ENCODE measurements around the gene HOXB5.
A peak's percentile ranks its signal among the peaks of the same experiment; 100 is the strongest.

HOXB5 gene

DNA sequence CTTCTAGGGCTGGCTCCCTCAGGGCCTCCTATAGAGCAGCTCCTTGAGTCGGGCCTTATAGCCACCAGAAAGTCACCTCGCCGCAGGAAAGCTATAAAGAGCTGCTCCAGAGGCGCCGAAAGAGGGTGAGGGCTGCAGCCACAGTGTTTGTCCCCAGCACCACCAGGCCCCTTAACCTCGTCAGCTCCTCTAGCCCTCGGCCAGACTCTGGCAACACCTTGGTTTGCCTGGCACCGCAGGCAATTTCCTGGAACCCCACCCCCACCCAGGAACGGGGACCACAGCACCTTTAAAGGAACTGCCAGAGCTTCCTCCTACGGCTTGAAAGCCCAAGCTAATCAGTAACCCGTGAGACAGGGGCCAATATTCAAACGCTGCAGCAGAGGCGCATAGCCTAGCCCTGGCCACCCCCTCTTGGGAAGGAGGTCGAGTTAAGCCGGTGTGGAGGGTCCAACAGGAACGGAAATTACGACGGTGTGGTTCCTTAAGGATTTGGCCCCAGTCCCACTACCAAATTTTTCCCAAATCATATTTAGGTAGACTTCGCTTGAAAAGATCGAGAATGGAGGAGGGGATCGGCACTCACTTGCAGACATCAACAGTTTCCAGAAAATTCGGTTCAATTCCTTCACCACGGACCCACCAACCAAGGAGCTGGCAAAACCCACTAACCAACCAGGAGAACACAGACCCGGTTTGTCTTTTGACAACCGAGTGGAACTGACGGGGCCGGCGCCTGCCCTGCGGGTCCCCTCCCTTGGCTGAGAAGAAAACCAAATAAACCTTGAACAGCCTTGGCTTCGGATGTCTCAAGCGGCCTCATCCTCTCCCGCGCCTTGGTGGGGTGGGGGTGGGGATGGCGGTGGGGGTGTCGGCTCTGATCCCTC lies 8.2 kb upstream of the HOXB5 start:
- DNase-seq (ENCODE audit: low read depth) = no peak

DNA sequence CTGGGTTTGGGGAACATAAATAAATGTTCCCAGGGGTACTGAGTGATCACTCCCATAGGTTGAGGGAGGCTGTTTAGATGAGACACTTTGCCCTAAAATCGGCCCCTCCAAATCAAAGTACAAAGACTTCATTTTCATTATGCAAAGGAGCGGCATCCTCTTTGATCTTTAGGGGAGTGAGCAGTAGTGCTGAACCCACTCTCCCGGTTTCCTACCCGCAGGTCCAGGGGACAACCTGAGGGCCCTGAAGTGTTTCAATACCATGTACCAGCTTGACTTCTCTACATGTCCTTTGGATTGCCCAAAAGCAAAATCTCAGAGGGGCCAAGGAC lies 7.6 kb upstream of the HOXB5 start:
- DNase-seq (ENCODE audit: low read depth) = no peak

DNA sequence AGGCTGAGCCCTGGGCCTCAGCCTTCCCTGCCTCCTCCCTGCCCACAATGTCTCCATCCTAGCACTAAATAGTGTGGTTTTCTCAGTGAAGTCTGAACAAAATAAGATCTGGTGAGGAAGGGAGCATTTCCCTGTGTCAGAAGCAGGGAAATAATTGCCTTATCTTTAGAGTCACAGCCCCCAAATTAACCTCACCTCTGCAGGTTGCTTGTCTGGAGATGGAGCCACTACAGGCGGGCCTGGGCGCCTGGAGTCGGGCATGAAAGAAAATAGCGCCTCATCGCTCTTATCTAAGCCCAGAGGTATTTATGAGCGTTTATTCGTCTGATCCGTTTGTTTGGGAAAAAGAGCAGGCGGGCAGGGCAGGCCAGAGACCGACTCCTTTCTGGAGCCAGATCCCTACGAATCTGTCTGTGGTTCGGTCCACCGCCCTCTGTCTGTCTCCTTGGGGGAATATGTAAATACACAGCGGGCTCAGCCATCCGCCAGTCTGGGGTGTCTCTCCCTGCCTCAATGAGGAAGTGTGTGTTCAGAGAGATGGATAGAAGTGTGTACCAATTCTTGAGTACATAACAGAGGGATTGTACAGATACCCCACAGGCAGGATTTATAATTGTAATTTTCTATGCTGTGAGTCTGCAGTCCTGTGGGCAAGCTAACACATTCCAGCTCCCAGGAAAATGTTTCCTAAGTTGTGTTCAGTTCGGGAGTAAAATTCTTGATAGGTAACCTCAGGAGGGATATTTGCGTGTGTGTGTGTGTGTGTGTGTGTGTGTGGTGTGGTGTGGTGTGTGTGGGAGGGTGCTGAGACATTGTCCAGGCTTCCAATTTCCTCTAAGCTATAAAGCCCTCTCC lies 6.9 kb upstream of the HOXB5 start:
- no peak for DNase-seq (ENCODE audit: low read depth)

DNA sequence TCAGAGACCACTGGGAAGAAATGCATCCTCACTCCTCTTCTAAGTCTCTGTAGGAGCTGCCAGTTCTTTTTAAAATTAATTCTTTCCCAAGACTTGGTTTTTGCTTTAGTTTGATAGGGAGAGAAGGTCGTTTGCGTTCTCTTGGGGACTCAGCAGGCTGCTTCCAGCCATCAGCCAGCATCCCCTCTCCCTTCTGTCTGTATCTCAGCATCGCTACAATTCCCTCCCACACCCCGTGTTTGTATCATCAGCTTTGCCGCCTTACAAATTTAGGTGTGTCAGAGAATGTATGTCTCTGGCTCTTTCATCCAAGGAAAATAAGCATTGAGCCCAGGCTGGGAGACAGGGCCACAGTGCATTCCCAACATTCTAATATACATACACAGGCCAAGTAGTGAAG lies 5.8 kb upstream of the HOXB5 start:
- DNase-seq (ENCODE audit: low read depth) = no peak

DNA sequence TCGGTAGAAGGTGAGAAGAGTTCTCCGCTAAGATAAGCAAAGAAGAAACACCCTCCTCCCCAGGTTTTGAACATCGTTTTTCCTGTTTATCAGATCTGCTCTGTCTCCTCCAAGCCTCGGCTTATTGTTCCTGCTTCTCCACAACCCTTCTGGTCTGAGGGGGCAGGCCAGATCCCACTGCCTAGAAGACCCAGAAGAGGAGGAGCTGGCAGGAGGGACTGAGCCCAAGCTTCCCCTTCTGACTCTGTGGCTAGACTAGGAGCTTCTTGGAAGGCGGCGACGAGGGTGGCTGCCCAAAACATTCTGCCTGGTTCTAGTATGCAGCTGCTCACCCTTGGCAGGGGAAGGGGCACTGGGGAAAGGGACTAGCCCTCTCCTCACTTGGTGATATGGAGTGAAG lies 5.2 kb upstream of the HOXB5 start:
- DNase-seq (ENCODE audit: low read depth) = no peak

DNA sequence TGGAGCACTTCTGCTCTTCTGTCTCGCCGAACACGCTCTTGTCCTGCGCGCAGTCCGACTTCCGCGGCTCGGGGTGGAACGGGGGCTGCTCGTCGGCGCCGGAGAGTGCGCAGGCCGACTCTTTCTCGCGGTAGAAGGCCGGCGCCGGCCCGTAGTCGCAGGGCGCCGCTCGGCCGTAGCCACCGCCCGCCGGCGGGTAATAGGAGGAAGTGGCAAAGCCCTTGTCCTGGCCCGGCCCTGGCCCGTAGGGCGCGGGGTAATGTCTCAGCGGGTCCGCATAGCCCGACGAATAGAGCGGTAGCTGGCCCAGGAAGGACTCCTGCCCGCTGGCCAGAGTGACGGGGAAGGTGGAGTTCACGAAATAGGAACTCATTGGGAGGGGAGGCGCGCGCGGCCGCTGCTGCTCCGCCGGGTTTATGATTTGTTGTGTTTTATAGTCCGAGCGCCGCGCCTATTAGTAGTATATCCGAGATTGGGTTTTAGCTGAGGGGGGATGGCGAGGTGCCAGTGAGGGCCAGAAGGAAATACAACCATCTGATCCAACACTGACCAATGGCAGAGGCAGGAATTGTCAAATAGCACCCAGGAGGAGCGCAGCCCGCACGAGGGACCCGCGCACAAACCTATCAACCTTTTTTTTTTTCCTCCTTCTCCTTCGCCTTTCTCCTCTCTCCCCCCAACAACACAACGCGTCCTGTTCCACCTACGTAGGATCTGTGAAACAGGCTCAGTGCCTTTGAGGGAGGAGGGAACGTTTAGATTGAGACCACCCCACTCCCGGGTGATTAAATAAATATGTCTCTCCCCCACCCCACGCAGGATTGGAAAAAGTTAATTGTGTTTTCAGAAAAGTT lies 4.4 kb upstream of the HOXB5 start:
- no peak for DNase-seq (ENCODE audit: low read depth)

DNA sequence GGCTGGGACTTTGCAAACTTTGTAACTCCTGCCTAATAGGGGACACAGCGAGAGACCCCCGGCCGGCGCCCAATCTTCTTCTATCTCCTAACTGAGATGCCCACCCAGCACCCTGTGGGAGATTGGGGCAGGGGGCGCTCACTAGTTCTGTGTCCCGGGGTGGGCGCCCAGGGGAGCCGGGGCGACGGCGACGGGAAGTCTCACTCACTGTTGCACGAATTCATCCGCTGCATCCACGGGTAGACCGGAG lies 3.9 kb upstream of the HOXB5 start:
- no peak for DNase-seq (ENCODE audit: low read depth)

DNA sequence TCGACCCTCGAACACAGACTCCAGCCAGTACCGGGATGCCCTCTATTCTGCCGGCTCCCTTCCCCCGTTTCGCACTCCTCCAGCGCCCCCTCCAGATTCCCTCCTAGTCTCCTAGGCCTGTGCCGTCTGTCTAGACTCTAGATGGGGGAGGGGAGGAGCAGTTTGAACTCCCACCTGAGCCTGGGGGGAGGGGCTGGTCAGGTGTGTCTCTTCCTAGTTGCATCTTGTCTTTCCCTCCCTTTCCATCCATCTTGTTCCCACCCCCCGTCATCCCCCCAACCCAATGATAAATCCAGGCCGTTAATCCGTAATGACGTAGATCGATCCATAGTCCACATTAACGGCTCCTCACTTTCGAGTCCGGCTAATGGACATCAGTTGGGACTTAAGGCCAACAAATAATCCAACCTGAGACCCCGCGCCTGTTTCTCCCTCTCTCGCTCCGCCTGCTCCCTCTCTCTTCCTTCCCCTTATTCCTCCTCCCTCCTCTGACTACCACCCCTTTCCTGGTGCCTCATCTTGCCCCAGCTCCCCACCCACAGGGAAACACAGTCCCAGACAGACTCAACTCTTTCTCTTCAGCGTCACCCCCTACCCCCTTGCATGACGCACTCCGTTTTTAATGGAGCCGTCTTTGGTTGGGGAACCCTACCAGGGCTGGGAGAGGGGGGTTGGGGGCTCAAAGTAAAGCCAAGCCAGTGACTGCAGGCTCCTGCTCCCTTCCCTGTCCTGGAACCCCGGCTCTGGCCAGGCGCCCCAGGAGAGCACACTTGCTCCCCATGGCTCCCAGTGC lies 3.4 kb upstream of the HOXB5 start:
- DNase-seq (ENCODE audit: low read depth) = no peak

DNA sequence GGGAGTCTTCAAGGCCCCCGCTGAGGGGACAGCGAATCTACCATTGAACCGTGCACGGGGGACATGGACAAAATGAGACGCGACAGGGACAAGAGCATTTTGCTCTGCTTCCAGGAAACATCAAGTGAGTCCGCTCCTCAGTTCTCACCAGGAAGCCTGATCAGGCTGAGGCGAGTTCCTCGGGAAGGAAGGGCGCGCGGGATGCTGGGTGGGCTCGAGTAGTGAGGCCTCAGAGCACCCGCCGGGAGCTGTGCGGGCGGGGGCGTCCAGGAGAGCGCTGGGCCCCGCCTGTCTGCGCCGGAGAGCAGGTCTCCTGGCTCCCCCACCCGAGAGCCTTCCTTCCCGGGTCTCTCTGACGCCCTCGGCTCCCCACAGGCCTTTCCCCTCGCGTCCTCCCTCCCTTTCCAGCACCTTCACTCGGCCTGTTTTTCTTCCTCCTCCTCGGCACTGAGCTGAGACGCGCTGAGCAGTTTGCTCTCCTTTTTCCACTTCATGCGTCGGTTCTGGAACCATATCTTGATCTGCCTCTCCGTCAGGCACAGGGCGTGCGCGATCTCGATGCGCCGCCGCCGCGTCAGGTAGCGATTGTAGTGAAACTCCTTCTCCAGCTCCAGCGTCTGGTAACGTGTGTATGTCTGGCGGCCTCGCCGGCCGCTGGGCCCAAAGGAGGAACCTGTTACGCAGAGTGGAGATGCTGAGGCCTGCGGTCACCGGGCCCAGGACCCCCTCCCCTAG lies 2.6 kb upstream of the HOXB5 start:
- DNase-seq (ENCODE audit: low read depth) = no peak

DNA sequence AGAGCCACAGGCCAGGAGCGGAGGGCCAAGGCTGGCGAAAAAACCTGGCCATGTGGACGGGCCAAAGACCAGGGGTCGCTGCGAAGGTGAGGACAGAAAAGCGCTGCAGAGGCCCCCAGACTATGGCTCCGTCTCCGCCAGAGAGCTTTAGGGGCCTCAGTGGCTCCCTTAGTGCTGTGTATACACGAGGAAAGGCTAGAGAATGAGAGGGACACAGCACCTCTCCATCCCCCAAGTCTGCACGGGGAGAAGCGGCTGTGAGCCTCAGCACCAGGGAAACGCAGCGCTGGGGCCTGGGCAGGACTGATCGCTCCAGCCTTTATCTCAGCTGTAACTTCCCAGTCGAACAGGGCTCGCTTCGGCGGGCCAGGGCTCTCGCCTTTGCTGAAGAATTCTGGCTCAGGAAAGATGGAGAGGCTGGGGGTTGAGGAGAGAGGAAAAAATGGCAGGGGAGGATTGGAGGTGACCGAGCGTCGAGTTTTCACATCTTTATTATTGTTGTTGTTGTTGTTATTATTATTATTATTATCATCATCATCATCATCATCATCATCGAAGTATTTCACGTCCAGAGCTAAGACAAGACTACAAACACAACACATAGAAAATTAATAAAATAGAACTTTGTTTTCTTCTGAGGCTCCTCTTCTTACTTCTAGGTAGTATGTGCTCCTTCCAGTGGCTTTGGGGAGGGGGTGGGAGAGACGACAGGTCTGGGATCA lies 1.9 kb upstream of the HOXB5 start:
- no peak for DNase-seq (ENCODE audit: low read depth)

DNA sequence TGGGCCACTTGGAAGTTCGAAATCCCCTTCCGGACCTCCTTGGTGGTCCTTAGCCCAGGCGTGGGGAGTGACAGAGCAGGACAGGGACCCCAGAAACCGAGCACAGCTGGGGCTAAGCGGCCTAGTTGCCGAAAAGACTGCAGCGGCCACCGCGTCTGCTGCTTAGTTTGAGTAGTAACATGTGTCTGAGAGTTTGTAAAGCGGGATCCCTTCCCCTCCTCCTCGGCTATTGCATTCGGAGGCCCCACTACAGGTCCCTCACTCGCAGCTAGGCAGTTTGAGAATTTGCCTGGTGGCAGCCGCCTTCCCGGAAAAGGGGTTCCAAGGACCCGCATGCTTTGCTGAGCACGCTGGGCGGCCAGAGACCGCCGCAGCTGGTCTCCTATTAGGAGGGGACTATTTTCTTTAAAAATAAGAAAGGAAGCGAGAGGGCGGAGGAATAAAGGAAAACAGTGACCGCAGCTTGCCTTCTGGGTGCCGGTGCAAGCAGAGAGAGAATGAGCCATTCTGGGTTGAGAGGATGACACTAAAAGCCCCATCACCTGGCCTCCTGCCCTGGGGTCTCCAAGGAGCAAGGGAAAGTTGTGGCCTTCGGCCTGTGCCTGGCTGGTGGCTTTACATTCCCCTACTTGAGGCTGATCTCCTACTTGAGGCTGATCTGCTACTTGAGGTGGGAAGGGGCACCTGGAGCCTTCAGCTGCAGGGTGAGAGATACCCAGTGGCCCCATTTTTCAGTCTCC lies 1.1 kb upstream of the HOXB5 start:
- DNase-seq (ENCODE audit: low read depth) = no peak

DNA sequence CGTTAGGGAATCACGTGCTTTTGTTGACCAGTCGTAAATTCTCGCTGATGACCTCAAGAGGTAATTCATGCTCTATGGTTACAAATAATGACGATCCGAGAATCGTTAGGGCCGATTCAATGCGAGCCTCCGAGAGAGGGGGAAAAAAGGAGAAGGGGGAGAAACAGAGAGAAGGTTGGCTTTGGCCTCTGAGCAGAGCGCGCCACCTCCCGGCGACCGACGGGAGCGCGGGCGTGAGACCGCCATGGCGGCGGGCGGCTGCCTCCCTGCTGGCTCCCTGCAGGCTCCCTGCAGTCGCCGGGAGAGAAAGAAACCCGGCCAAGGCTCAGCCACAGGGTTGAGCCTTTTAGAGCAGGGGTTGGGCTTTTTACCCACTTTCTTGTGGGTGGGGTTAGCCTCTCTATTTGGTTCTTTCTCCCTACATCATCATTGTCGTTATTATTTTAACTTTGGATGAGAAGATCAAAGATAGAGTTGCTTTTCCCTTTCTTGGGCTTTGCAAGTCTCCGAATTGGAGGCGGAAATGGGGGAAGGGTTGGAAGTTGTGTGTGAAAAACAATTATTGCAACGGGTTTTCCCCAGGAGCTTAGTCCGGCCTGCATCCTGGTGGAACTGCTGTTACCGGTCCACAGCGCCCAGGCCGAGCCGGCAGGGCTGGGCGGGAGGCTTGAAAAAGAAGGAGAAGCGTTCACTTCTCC lies 410 bp upstream of the HOXB5 start:
- DNase-seq (ENCODE audit: low read depth) = peak; percentile 67

DNA sequence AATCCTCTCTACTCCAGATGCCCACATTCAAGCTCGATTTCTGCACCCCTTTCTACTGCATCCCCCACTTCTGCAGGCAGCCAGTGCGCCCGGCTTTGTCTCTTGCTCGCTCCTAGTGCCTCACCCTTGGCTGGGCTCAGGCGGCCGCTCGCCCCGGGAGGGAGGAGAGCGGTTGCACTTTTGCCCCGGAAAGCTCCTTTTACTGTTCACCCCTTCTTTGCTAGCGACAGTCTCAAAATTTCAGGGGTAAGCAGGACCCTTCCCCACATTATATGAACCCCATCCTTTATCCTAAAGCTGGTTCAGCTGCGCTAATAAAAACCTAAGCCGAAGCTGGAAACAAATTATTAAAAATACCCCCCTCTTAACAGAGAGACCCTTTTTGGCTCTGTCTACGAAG lies 1.0 kb downstream of the HOXB5 start:
- no peak for DNase-seq (ENCODE audit: low read depth)

DNA sequence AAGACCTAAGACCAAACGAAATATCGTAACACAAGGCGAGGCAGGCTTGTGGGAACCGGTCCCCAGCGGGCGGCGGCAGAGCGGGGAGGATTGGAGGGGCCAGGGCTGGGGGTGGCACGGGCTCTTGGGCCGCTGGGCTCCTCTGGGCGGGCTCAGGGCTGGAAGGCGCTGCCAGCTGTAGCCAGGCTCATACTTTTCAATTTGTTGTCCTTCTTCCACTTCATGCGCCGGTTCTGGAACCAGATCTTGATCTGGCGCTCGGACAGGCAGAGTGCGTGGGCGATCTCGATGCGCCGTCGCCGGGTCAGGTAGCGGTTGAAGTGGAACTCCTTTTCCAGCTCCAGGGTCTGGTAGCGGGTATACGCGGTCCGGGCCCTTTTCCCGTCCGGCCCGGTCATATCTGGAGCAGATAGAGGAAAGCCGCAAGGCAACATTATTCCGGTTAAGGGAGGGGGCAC lies 1.5 kb downstream of the HOXB5 start:
- DNase-seq (ENCODE audit: low read depth) = no peak

DNA sequence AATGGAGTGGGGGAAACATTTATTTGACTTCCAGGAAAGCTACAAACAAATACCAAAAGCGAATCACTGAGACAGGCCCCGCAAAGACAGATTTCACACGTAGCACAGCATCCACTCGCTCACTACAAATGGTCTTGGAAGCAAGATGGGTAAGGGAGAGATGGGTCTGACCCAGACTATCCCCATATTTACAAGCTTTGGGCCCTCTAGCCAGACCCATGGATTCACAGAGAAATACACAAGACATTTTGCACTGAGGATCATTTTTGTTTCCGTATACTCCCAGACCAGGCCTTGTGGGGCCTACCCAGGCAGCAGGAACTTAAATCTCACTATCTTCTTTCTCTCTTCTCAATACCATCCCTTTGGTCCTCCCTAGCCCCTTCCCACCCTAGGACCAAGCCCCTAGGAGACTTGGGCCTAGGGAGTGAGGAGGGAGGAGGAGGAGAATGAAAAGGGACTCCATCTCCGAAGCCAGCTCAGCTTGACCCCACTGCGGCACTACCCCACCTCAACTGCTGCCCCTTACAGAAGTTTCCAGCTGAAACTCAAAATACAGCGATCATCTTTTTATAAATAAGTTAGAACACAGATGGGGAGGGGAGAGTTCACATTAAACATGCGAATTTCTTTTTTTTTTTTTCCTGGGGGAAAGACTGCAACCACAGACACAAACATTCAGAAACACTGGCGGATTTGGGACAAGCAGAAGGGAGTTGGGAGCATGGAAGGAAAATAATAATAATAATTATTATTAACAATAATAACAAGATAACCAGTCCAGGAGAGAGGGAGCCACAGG lies 2.1 kb downstream of the HOXB5 start:
- no peak for DNase-seq (ENCODE audit: low read depth)

DNA sequence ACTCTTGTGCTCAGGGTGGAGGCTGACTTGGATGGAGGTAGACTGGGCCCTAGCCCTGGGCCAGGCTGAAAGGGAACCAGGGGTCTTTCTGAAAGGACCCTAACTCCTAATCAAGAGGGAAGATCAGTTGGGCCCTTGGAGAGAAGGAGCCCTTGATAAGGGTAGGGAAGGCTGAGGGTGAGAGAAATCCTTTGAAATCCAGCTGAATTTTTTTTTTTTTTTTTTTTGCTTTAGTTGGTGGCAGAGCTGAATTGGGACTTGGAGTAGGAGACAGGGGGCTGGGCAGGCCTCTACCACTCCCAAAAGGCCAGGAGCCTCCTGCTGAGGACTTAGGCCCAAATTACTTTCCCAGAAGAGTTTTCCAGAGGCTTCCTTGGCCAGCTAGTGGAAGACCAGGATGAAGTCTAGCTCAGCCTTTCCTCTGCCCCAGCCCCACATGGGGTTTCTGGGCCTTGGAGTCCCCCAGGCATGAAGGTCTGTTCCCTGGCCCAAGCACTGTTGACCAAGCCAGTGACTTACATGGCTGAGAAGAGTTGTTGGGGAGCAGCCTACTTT lies 2.9 kb downstream of the HOXB5 start:
- DNase-seq (ENCODE audit: low read depth) = no peak

DNA sequence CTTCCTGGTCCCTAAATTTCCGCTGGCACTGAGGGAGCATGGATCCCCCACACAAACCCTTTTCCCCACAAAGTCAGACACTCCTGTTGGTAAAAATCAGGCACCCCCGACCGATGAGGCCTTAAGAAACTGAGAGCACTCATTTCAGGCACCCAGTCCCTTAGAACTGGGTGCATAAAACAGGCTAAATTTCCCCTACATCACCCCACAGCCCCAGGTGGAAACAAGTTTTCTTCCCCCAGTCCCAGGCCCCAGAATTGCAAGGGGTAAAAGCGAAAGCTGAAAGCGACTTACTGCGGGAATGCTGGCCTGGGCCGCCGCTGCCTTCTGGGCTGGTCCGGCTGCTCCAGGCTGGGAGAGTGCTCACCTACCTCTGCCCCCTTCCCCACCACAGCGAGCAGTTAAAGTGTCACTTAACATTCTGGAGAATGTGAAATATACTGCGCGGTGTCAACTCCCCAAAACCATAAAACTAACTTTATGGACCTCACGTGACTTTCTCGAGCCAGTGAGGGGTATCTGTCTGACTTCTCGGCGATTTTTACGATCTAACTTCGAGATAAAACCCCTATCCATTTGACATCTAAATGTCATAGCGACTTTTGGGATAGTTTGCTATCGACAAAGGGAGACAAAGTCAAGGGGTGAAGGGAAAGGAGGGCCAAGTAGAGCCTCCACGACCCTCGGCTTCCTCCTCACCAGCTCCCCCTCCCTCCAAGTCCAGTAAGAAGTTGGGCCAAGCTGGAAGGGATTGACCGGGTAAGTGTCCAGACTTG lies 3.6 kb downstream of the HOXB5 start, which contains the start of gene HOXB3:
Gene HOXB3, minus strand, starts transcription at position 411 of the 776 bp plus-strand sequence. CDS start 37,767 bp downstream, outside the sequence.
- no peak for DNase-seq (ENCODE audit: low read depth)

Measured in activated T-helper 1 cell treated with Interleukin-2 at 50 U/mL for 16 hours (primary cell).